Testis (tissue), 2 donors: ENCODE data around the gene ACAN.

Source experiments
- POLR2A ChIP-seq: fragments of 450-650 bp; IDR thresholded peaks from one replicate; pipeline ENCODE4 v1.6.1; 2017; ENCODE audit warnings: antibody characterized with exemption, mild to moderate bottlenecking, moderate library complexity
- TF ChIP-seq, protein P1 (sequence below), 3 experiments: fragments of 450-650 bp in 2 of 3; fragments of 200-600 bp in 1 of 3; sonication (generic) in 1 of 3; IDR thresholded peaks; one replicate each; pipeline ENCODE4 v1.5.1; 2016 to 2019; ENCODE audit warnings: antibody characterized with exemption in 3 of 3, mild to moderate bottlenecking in 2 of 3, moderate library complexity in 1 of 3

- TF ChIP-seq, protein P1, sequence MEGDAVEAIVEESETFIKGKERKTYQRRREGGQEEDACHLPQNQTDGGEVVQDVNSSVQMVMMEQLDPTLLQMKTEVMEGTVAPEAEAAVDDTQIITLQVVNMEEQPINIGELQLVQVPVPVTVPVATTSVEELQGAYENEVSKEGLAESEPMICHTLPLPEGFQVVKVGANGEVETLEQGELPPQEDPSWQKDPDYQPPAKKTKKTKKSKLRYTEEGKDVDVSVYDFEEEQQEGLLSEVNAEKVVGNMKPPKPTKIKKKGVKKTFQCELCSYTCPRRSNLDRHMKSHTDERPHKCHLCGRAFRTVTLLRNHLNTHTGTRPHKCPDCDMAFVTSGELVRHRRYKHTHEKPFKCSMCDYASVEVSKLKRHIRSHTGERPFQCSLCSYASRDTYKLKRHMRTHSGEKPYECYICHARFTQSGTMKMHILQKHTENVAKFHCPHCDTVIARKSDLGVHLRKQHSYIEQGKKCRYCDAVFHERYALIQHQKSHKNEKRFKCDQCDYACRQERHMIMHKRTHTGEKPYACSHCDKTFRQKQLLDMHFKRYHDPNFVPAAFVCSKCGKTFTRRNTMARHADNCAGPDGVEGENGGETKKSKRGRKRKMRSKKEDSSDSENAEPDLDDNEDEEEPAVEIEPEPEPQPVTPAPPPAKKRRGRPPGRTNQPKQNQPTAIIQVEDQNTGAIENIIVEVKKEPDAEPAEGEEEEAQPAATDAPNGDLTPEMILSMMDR (IDR thresholded peaks at IDR 0.05) = no peak
- no peak for TF ChIP-seq POLR2A
Measured at GRCh38 chr15:88902221-88902835, 99.1 kb downstream of the ACAN start.
